Measurements from ENCODE around the gene ATP6V0C. TPM values are rescaled to one million over a fixed set of nuclear protein-coding genes. Genes with fewer than 3 reads are reported as not detected.
A peak's percentile ranks its signal among the peaks of the same experiment; 100 is the strongest.

The ATP6V0C gene
- total and polyA plus RNA-seq, 2 of the 13 experiments (the other 11 are each of a cell fraction or from before 2014, with no cell fraction given) = 10.4 to 20.1 TPM

DNA sequence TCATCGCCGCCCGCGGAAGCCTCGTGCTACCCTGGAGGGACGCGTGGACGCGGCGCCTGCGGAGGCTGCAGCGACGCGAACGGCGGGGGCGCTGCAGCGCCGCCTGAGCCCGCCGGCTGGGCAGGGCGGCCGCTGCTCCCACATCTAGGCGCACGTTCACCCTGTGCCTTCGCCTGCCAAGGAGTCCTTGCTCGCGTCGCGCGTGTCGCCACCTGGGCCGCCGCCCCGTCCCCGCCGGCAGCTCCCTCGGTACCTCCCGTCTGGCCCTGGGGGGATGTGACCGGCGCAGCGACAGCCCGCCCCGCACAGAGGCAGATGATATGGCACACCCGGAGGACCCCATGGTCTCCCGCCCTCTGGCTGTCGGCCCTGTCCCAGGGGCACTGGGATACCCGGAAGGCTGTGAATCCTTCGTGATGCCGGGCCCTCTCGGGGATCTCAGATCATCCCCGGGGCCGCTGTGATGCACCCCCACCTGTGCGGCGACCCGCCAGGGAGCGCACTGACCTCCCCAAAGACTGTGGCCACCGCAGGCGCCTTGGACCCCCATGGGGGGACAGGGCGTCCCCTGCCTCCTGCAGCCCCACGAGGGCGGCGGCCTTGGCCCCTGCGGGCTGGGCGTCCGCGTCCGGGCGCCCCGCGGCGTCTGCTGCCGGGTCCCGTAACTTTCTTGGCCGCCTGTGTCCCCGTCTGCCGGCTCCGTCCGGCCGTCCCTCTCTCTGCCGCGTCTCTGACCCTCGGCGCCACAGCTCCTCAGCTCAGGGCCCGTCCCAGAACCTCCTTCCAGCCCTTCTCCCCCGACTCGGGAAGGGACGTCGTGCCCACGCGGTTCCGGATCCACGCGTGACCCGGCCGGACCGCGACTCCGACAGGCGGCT, 39.5 kb upstream of the ATP6V0C start (continued):
- TF ChIP-seq, protein P1, sequence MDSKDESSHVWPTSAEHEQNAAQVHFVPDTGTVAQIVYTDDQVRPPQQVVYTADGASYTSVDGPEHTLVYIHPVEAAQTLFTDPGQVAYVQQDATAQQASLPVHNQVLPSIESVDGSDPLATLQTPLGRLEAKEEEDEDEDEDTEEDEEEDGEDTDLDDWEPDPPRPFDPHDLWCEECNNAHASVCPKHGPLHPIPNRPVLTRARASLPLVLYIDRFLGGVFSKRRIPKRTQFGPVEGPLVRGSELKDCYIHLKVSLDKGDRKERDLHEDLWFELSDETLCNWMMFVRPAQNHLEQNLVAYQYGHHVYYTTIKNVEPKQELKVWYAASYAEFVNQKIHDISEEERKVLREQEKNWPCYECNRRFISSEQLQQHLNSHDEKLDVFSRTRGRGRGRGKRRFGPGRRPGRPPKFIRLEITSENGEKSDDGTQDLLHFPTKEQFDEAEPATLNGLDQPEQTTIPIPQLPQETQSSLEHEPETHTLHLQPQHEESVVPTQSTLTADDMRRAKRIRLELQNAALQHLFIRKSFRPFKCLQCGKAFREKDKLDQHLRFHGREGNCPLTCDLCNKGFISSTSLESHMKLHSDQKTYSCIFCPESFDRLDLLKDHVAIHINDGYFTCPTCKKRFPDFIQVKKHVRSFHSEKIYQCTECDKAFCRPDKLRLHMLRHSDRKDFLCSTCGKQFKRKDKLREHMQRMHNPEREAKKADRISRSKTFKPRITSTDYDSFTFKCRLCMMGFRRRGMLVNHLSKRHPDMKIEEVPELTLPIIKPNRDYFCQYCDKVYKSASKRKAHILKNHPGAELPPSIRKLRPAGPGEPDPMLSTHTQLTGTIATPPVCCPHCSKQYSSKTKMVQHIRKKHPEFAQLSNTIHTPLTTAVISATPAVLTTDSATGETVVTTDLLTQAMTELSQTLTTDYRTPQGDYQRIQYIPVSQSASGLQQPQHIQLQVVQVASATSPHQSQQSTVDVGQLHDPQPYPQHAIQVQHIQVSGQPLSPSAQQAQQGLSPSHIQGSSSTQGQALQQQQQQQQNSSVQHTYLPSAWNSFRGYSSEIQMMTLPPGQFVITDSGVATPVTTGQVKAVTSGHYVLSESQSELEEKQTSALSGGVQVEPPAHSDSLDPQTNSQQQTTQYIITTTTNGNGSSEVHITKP (CRISPR knock-in tag; IDR thresholded peaks at IDR 0.05; ENCODE audit: low read depth) = no peak
- TF ChIP-seq KDM2A (CRISPR knock-in tag; IDR thresholded peaks at IDR 0.05; ENCODE audit: borderline replicate concordance, low read depth) = no peak; the same call in 1 of the 2 replicates
- TF ChIP-seq, protein P2, sequence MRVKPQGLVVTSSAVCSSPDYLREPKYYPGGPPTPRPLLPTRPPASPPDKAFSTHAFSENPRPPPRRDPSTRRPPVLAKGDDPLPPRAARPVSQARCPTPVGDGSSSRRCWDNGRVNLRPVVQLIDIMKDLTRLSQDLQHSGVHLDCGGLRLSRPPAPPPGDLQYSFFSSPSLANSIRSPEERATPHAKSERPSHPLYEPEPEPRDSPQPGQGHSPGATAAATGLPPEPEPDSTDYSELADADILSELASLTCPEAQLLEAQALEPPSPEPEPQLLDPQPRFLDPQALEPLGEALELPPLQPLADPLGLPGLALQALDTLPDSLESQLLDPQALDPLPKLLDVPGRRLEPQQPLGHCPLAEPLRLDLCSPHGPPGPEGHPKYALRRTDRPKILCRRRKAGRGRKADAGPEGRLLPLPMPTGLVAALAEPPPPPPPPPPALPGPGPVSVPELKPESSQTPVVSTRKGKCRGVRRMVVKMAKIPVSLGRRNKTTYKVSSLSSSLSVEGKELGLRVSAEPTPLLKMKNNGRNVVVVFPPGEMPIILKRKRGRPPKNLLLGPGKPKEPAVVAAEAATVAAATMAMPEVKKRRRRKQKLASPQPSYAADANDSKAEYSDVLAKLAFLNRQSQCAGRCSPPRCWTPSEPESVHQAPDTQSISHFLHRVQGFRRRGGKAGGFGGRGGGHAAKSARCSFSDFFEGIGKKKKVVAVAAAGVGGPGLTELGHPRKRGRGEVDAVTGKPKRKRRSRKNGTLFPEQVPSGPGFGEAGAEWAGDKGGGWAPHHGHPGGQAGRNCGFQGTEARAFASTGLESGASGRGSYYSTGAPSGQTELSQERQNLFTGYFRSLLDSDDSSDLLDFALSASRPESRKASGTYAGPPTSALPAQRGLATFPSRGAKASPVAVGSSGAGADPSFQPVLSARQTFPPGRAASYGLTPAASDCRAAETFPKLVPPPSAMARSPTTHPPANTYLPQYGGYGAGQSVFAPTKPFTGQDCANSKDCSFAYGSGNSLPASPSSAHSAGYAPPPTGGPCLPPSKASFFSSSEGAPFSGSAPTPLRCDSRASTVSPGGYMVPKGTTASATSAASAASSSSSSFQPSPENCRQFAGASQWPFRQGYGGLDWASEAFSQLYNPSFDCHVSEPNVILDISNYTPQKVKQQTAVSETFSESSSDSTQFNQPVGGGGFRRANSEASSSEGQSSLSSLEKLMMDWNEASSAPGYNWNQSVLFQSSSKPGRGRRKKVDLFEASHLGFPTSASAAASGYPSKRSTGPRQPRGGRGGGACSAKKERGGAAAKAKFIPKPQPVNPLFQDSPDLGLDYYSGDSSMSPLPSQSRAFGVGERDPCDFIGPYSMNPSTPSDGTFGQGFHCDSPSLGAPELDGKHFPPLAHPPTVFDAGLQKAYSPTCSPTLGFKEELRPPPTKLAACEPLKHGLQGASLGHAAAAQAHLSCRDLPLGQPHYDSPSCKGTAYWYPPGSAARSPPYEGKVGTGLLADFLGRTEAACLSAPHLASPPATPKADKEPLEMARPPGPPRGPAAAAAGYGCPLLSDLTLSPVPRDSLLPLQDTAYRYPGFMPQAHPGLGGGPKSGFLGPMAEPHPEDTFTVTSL (CRISPR knock-in tag; IDR thresholded peaks at IDR 0.05; ENCODE audit: borderline replicate concordance) = no peak
- TF ChIP-seq, protein P3, sequence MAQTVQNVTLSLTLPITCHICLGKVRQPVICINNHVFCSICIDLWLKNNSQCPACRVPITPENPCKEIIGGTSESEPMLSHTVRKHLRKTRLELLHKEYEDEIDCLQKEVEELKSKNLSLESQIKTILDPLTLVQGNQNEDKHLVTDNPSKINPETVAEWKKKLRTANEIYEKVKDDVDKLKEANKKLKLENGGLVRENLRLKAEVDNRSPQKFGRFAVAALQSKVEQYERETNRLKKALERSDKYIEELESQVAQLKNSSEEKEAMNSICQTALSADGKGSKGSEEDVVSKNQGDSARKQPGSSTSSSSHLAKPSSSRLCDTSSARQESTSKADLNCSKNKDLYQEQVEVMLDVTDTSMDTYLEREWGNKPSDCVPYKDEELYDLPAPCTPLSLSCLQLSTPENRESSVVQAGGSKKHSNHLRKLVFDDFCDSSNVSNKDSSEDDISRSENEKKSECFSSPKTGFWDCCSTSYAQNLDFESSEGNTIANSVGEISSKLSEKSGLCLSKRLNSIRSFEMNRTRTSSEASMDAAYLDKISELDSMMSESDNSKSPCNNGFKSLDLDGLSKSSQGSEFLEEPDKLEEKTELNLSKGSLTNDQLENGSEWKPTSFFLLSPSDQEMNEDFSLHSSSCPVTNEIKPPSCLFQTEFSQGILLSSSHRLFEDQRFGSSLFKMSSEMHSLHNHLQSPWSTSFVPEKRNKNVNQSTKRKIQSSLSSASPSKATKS (CRISPR knock-in tag; IDR thresholded peaks at IDR 0.05) = no peak
- TF ChIP-seq ZNF567 (CRISPR knock-in tag; IDR thresholded peaks at IDR 0.05; ENCODE audit: borderline replicate concordance) = no peak
- TF ChIP-seq, protein P4, sequence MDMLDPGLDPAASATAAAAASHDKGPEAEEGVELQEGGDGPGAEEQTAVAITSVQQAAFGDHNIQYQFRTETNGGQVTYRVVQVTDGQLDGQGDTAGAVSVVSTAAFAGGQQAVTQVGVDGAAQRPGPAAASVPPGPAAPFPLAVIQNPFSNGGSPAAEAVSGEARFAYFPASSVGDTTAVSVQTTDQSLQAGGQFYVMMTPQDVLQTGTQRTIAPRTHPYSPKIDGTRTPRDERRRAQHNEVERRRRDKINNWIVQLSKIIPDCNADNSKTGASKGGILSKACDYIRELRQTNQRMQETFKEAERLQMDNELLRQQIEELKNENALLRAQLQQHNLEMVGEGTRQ (IDR thresholded peaks at IDR 0.05; ENCODE audit: low read depth, low read length) = no peak
- TF ChIP-seq, protein P4 (CRISPR knock-in tag; IDR thresholded peaks at IDR 0.05; ENCODE audit: borderline replicate concordance) = no peak
- peak; percentile 69; the same call in 1 of the 2 replicates for TF ChIP-seq ZNF329 (CRISPR knock-in tag; IDR thresholded peaks at IDR 0.05; ENCODE audit: low read depth)
- TF ChIP-seq ONECUT2 (CRISPR knock-in tag; IDR thresholded peaks at IDR 0.05) = no peak
- 0 out of 2 replicates have a peak, but pooled peaks have one; percentile 35 for TF ChIP-seq NKX3-1 (CRISPR knock-in tag; IDR thresholded peaks at IDR 0.05)
- TF ChIP-seq NR2F6 (IDR thresholded peaks at IDR 0.05) = no peak
- TF ChIP-seq NR2F6 (CRISPR knock-in tag; IDR thresholded peaks at IDR 0.05) = no peak
- TF ChIP-seq ZFY (CRISPR knock-in tag; IDR thresholded peaks at IDR 0.05) = peak; percentile 21; the same call in 1 of the 2 replicates
- TF ChIP-seq AGO2 (optimal IDR thresholded peaks at IDR 0.05; ENCODE audit: low read depth, low read length) = peak; percentile 66
- TF ChIP-seq PCBP1 (IDR thresholded peaks at IDR 0.05; ENCODE audit: borderline replicate concordance, low read depth, low read length) = no peak
